C4-2B (cell line): ENCODE results near the gene DCHS1.

Experiments used
- CTCF ChIP-seq: fragments of 450-650 bp; conservative IDR thresholded peaks from 2 replicates; pipeline ENCODE4 v1.5.1; 2017; ENCODE audit warnings: mild to moderate bottlenecking
- ZFX ChIP-seq: fragments of 450-650 bp; IDR thresholded peaks from 2 replicates; pipeline ENCODE4 v1.6.1; 2017

- no peak for TF ChIP-seq CTCF
- TF ChIP-seq ZFX: no peak
Observed at GRCh38 chr11:6640985-6641701, 14.5 kb downstream of the DCHS1 start.
